H9 (cell line): ENCODE measurements around the gene DISC1. TPM values are rescaled to one million over a fixed set of nuclear protein-coding genes. Genes with fewer than 3 reads are reported as not detected.

Experiments
- DNase-seq: peaks from one replicate; pipeline ENCODE4 v3.0.0-alpha.2; 2017
- H2AFZ ChIP-seq: one replicate; pipeline ENCODE4 v1.6.1; 2013; ENCODE audit warnings: mild to moderate bottlenecking, low read length, control low read depth, moderate library complexity
- H2AK5ac ChIP-seq: 2 replicates; pipeline ENCODE4 v1.6.1; 2013; ENCODE audit warnings: low read length, control low read depth, mixed read lengths; ENCODE audit not compliant: insufficient read length
- H2BK120ac ChIP-seq: one replicate; pipeline ENCODE4 v1.6.1; 2013; ENCODE audit warnings: low read depth, mild to moderate bottlenecking, low read length, control low read depth, inconsistent platforms; ENCODE audit not compliant: poor library complexity, severe bottlenecking
- H2BK12ac ChIP-seq: 2 replicates; pipeline ENCODE4 v1.6.1; 2013; ENCODE audit warnings: low read length, control low read depth, mixed read lengths, low read depth; ENCODE audit not compliant: insufficient read length
- H2BK15ac ChIP-seq: 2 replicates; pipeline ENCODE4 v1.6.1; 2013; ENCODE audit warnings: low read depth, low read length, control low read depth
- H2BK20ac ChIP-seq: one replicate; pipeline ENCODE4 v1.6.1; 2013; ENCODE audit warnings: low read depth, mild to moderate bottlenecking, low read length, control low read depth, inconsistent platforms; ENCODE audit not compliant: poor library complexity, severe bottlenecking
- H2BK5ac ChIP-seq: 2 replicates; pipeline ENCODE4 v1.6.1; 2013; ENCODE audit warnings: low read length, control low read depth, mixed read lengths; ENCODE audit not compliant: insufficient read length
- H3K14ac ChIP-seq: 2 replicates; pipeline ENCODE4 v1.6.1; 2013; ENCODE audit warnings: low read length, control low read depth; ENCODE audit not compliant: insufficient read depth
- H3K18ac ChIP-seq: 2 replicates; pipeline ENCODE4 v1.6.1; 2013; ENCODE audit warnings: low read depth, mild to moderate bottlenecking, mixed read lengths, low read length, control low read depth; ENCODE audit not compliant: insufficient read length
- H3K23ac ChIP-seq: 2 replicates; pipeline ENCODE4 v1.6.1; 2013; ENCODE audit warnings: low read length, control low read depth, mixed read lengths, low read depth; ENCODE audit not compliant: insufficient read length
- H3K23me2 ChIP-seq: 2 replicates; pipeline ENCODE4 v1.6.1; 2013; ENCODE audit warnings: low read depth, mild to moderate bottlenecking, mixed read lengths, low read length, control low read depth; ENCODE audit not compliant: insufficient read length, poor library complexity, severe bottlenecking
- H3K27ac ChIP-seq: 2 replicates; pipeline ENCODE4 v1.5.1; 2013; ENCODE audit warnings: low read length, control low read depth, mixed read lengths, low read depth; ENCODE audit not compliant: insufficient read length
- H3K27me3 ChIP-seq: 2 replicates; pipeline ENCODE4 v1.6.1; 2013; ENCODE audit warnings: low read length, control low read depth, inconsistent platforms; ENCODE audit not compliant: insufficient read depth
- H3K4ac ChIP-seq: 2 replicates; pipeline ENCODE4 v1.6.1; 2013; ENCODE audit warnings: low read depth, mild to moderate bottlenecking, control low read depth, inconsistent platforms, low read length, moderate library complexity
- H3K4me1 ChIP-seq: 2 replicates; pipeline ENCODE4 v1.6.1; 2013; ENCODE audit warnings: low read length, control low read depth, inconsistent platforms; ENCODE audit not compliant: insufficient read depth
- H3K4me2 ChIP-seq: 2 replicates; pipeline ENCODE4 v1.6.1; 2013; ENCODE audit warnings: low read length, control low read depth, mixed read lengths; ENCODE audit not compliant: insufficient read length, insufficient read depth
- H3K56ac ChIP-seq: 2 replicates; pipeline ENCODE4 v1.6.1; 2013; ENCODE audit warnings: low read depth, mild to moderate bottlenecking, mixed read lengths, low read length, control low read depth; ENCODE audit not compliant: insufficient read length
- H3K79me1 ChIP-seq: 2 replicates; pipeline ENCODE4 v1.6.1; 2013; ENCODE audit warnings: low read depth, mild to moderate bottlenecking, moderate library complexity, low read length, control low read depth, inconsistent platforms; ENCODE audit not compliant: insufficient read depth, poor library complexity, severe bottlenecking
- H3K79me2 ChIP-seq: 2 replicates; pipeline ENCODE4 v1.6.1; 2013; ENCODE audit warnings: low read length, control low read depth, inconsistent platforms; ENCODE audit not compliant: insufficient read depth
- H3K9ac ChIP-seq: 2 replicates; pipeline ENCODE4 v1.6.1; 2013; ENCODE audit warnings: low read length, control low read depth, mixed read lengths; ENCODE audit not compliant: insufficient read length; ENCODE audit errors: extremely low read depth
- H3K9me3 ChIP-seq: one replicate; pipeline ENCODE4 v1.6.1; 2013; ENCODE audit warnings: low read depth, low read length, inconsistent platforms; ENCODE audit not compliant: control insufficient read depth
- H3T11ph ChIP-seq: one replicate; pipeline ENCODE4 v1.6.1; 2013; ENCODE audit warnings: mild to moderate bottlenecking, low read length, control low read depth, inconsistent platforms
- H4K20me1 ChIP-seq: one replicate; pipeline ENCODE4 v1.6.1; 2013; ENCODE audit not compliant: control insufficient read depth, insufficient read length, insufficient read depth
- H4K5ac ChIP-seq: 2 replicates; pipeline ENCODE4 v1.6.1; 2013; ENCODE audit warnings: low read depth, mild to moderate bottlenecking, mixed read lengths, low read length, control low read depth; ENCODE audit not compliant: insufficient read length
- H4K8ac ChIP-seq: replicated peaks from 2 replicates; pipeline ENCODE4 v1.6.1; 2013; ENCODE audit warnings: low read length, control low read depth, mixed read lengths, low read depth; ENCODE audit not compliant: insufficient read length
- H4K91ac ChIP-seq: 2 replicates; pipeline ENCODE4 v1.6.1; 2013; ENCODE audit warnings: low read depth, mild to moderate bottlenecking, moderate library complexity, mixed read lengths, low read length, control low read depth; ENCODE audit not compliant: insufficient read length
- H3K27ac Mint-ChIP-seq, 3 experiments: 2 replicates in 2 of 3; 3 replicates in 1 of 3; pipeline ENCODE4 v1.8.0; 2020 to 2021; ENCODE audit warnings: mixed read lengths in 3 of 3, mild to moderate bottlenecking in 1 of 3, moderate library complexity in 1 of 3
- H3K27me3 Mint-ChIP-seq: 2 replicates; pipeline ENCODE4 v1.8.0; 2021; ENCODE audit warnings: low read depth, mild to moderate bottlenecking, moderate library complexity, mixed read lengths
- H3K36me3 Mint-ChIP-seq, 3 experiments: 2 replicates in 2 of 3; 3 replicates in 1 of 3; pipeline ENCODE4 v1.8.0; 2020 to 2021; ENCODE audit warnings: low read depth in 3 of 3, mixed read lengths in 3 of 3; ENCODE audit not compliant: insufficient read depth in 1 of 3
- H3K4me1 Mint-ChIP-seq, 2 experiments: 2 replicates each; pipeline ENCODE4 v1.8.0; 2020; ENCODE audit warnings: mixed read lengths in 2 of 2
- H3K4me3 Mint-ChIP-seq, 2 experiments: 2 replicates in 1 of 2; 3 replicates in 1 of 2; pipeline ENCODE4 v1.8.0; 2020 to 2021; ENCODE audit warnings: mild to moderate bottlenecking in 2 of 2, mixed read lengths in 2 of 2, moderate library complexity in 1 of 2
- H3K9me3 Mint-ChIP-seq, 2 experiments: 2 replicates in 1 of 2; 3 replicates in 1 of 2; pipeline ENCODE4 v1.8.0; 2020; ENCODE audit warnings: mild to moderate bottlenecking in 2 of 2, mixed read lengths in 2 of 2, moderate library complexity in 1 of 2
- CTCF ChIP-seq: fragments of 200-600 bp; sonication (generic); conservative IDR thresholded peaks from 3 replicates; pipeline ENCODE4 v1.8.0; 2021; ENCODE audit warnings: antibody characterized with exemption, mild to moderate bottlenecking
- WGBS: extraction: QIAGEN DNeasy Blood & Tissue Kit; methylation state at CpG from one replicate; pipeline ENCODE4 v1.1.7; 2013; ENCODE audit warnings: missing lambda C conversion rate, low lambda C conversion rate, mixed read lengths; ENCODE audit not compliant: insufficient read length; ENCODE audit errors: extremely low coverage; 5-methylcytosine and 5-hydroxymethylcytosine counted together
- total RNA-seq: library from RNA; stranded (reverse); gene quantifications from 2 replicates; pipeline ENCODE4 v1.2.1, GENCODE V29; 2021

DISC1 gene
- total RNA-seq, 1 experiment from 2014 or later: 2.5 TPM

GRCh38 chr1:231986631-231987336 is 360.2 kb downstream of the DISC1 start:
- Histone ChIP-seq H2BK20ac (no peak overlapping the region), H4K5ac (no peak overlapping the region), H3K4ac (no peak overlapping the region), H3K23me2 (no peaks in the 10 kb centered on the region), H3T11ph (no peak overlapping the region), H2BK12ac (no peak overlapping the region), H3K27me3 (no peaks in the 10 kb centered on the region), H3K14ac (no peak overlapping the region), H3K18ac (no peak overlapping the region), H2BK120ac (no peak overlapping the region), H2AFZ (no peak overlapping the region), H3K79me2 (no peaks in the 10 kb centered on the region), H3K9me3 (no peaks in the 10 kb centered on the region), H2AK5ac (no peak overlapping the region), H4K91ac (no peak overlapping the region), H3K4me1 (no peaks in the 10 kb centered on the region; the same call in 1 of the 2 replicates), H3K56ac (no peak overlapping the region), H4K20me1 (no peaks in the 10 kb centered on the region), H2BK5ac (no peak overlapping the region), H3K27ac (no peak overlapping the region), H3K4me2 (no peak overlapping the region), H4K8ac (no peak overlapping the region), H3K9ac (no peak overlapping the region), H3K79me1 (no peaks in the 10 kb centered on the region), H3K23ac (no peak overlapping the region), H2BK15ac (no peak overlapping the region)
- H3K36me3 Mint-ChIP-seq: no peaks in the 10 kb centered on the region
- H3K27ac Mint-ChIP-seq: no peak overlapping the region
- TF ChIP-seq CTCF: no peak
- H3K9me3 Mint-ChIP-seq: no peaks in the 10 kb centered on the region
- no peak overlapping the region for H3K4me3 Mint-ChIP-seq
- no peak for DNase-seq
- WGBS: no CpG with 5 or more reads among the region's 8 CpGs
- H3K4me1 Mint-ChIP-seq: peaks cover 12 to 16% of the 10 kb centered on the region in 2 experiments
- H3K27me3 Mint-ChIP-seq: peaks cover 3% of the 10 kb centered on the region
